HG03045 (cell line): Measurements from ENCODE around the gene AP2B1.

Source experiments
- ATAC-seq: cut with Tn5 transposase; IDR thresholded peaks from one replicate; pipeline ENCODE4 v1.9.1; 2021; ENCODE audit warnings: mild to moderate bottlenecking, moderate library complexity; ENCODE audit not compliant: unreplicated experiment

The AP2B1 gene

GRCh38 chr17:35768797-35769196, 181.7 kb downstream of the AP2B1 start:
- no peak for ATAC-seq

DNA sequence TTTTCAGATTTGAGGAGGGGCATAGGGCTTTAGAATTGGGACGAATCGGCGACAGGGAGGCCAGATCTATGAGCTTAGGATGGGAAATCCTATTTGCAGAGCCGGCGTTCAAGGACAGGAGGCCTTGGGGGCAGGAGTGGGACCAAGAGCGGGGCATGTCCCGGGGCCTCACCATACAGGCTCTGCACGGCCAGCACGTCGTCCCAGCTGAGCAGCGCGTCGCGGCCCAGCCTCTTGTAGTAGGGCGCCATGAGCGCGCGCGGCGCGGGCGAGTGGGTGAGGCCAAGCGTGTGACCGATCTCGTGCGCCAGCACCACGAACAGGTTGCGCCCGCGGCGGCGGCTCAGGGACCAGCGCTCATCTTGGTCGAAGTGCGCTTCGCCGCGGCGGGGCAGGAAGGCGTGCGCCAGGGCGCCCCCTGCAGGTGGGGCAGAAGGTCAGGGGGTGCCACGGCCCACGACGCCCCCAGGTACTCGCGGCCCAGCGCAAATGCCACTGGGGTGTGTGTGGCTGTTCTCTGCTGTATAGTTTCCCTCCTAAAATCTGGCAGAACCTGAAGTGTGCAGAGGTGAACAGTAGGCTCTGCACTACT, 182.9 kb downstream of the AP2B1 start:
- ATAC-seq, result no peak

DNA sequence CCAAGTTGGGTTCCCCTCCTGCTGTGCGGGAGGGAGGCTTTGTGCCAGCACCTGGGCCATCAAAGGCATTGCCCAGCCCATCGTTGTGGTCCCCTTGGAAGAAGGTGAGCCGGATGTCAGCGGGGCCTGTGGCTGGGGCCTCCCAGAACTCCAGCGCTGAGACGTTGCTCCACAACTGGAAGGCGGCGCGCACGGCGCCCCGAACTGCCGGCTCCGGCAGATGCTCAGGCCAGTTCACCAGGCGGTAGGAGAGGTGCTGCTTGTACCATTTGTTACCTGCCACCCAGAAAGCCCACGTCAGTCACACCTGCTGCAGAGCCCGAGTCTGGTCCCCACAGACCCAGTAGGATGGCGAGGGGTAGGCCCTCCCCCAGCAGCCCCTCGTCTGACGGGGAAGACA, 186.0 kb downstream of the AP2B1 start:
- ATAC-seq, result no peak

DNA sequence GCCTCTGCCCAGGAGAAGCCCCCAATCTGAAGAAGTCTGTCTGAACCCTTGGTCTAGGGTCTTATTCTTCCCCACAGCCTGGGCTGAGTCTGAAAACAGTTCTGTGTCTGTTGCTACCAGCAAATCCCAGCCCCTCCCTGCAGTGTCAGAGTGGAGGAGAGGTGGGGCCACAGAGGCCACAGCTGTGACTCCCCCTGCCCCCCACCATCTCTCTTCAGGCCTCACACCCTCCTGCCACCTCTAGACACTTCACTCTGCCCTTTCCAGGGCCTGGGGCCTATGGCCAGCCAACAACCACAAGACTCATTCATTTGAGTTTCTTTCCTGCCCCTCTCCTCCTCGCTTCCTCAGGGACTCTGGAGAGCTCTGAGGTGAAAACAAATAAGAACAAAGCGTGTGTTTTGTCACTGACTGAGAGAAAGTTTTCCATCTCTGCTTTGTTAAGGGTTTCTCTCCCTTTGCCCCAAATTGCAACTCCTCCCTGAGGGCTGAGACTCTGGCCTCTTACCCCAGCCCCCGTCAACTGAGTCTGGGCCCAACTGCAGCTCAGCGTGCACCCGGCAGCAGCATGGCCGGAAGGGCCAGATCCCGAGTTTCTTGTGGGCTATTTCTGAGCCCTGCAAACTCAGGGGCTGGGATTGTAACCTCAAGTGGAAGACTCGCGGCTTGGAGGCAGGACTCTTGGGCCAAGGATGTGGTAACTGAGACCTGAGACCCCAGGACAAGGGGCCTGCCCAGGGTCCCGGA, 186.7 kb downstream of the AP2B1 start:
- no peak for ATAC-seq

- ATAC-seq, result no peak
Measured at GRCh38 chr17:35774499-35774898, 187.4 kb downstream of the AP2B1 start.

GRCh38 chr17:35775039-35775438, 187.9 kb downstream of the AP2B1 start:
- no peak for ATAC-seq

DNA sequence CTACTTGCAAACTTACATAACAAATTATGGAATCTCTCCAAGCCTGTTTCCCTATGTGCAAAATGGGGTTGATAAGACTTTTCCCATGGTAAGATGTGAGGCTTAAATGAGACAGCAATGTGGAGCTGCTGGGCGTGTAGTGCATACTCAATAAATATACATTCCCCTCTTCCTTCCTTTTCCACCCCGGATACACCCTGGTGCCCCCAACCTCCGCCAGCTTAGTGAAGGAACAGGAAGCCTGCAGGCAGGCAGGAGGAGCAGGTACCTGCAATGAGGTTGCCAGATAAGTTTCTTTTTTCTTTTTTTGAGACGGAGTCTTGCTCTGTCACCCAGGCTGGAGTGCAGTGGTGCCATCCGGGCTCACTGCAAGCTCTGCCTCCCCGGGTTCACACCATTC, 188.5 kb downstream of the AP2B1 start:
- no peak for ATAC-seq
